Brain microvascular endothelial cell (primary cell): Measurements from ENCODE around the gene WDR4.
"Not testable (repeated sequence)": the region's sequence is repeated elsewhere in the genome, so short reads cannot be mapped to it uniquely, and the experiment has no call there.

ENCODE experiments used
- DNase-seq: peaks from one replicate; pipeline ENCODE4 v3.0.0-alpha.2; 2020
- H3K27ac ChIP-seq: fragments of 250-450 bp; sonication (Bioruptor Pico); 2 replicates; pipeline ENCODE4 v1.5.1; 2020; ENCODE audit warnings: mild to moderate bottlenecking, moderate library complexity
- H3K27me3 ChIP-seq: fragments of 250-450 bp; sonication (Bioruptor Pico); replicated peaks from 2 replicates; pipeline ENCODE4 v1.5.1; 2020; ENCODE audit warnings: mild to moderate bottlenecking
- H3K36me3 ChIP-seq: fragments of 250-450 bp; sonication (Bioruptor Pico); replicated peaks from 2 replicates; pipeline ENCODE4 v1.5.1; 2020; ENCODE audit warnings: mild to moderate bottlenecking
- H3K4me3 ChIP-seq: 2 replicates; pipeline ENCODE4 v1.5.1; 2011; ENCODE audit warnings: low read depth, mild to moderate bottlenecking, control low read depth, low read length, moderate library complexity
- in situ Hi-C: cut with HindIII; loops from 2 replicates; pipeline ENCODE4 v1.10.0; 2017; ENCODE audit warnings: low sequenced_read_pairs, low pct_ligation_motif_present
- TF ChIP-seq, protein P1 (sequence below): IDR thresholded peaks from 2 replicates; pipeline ENCODE4 v1.5.1; 2011; ENCODE audit warnings: low read depth, mild to moderate bottlenecking, moderate library complexity, low read length, control low read depth, inconsistent platforms; ENCODE audit errors: missing control alignments

Gene WDR4

GRCh38 chr21:42833859-42834725 lies 45.2 kb downstream of the WDR4 start:
- Histone ChIP-seq H3K36me3 (no peaks in the 10 kb centered on the region), H3K27me3 (no peaks in the 10 kb centered on the region), H3K4me3 (no peak overlapping the region), H3K27ac (no peak overlapping the region)
- TF ChIP-seq, protein P1, sequence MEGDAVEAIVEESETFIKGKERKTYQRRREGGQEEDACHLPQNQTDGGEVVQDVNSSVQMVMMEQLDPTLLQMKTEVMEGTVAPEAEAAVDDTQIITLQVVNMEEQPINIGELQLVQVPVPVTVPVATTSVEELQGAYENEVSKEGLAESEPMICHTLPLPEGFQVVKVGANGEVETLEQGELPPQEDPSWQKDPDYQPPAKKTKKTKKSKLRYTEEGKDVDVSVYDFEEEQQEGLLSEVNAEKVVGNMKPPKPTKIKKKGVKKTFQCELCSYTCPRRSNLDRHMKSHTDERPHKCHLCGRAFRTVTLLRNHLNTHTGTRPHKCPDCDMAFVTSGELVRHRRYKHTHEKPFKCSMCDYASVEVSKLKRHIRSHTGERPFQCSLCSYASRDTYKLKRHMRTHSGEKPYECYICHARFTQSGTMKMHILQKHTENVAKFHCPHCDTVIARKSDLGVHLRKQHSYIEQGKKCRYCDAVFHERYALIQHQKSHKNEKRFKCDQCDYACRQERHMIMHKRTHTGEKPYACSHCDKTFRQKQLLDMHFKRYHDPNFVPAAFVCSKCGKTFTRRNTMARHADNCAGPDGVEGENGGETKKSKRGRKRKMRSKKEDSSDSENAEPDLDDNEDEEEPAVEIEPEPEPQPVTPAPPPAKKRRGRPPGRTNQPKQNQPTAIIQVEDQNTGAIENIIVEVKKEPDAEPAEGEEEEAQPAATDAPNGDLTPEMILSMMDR = no peak
- in situ Hi-C loops = no loop called here
- DNase-seq = no peak

- H3K27me3 ChIP-seq = peaks cover 2% of the 10 kb centered on the region
- no peak overlapping the region for H3K27ac ChIP-seq
- H3K4me3 ChIP-seq = no peak overlapping the region
- in situ Hi-C loops = no loop called here
- TF ChIP-seq, protein P1 = peak; percentile 30
- no peak for DNase-seq
- no peaks in the 10 kb centered on the region for H3K36me3 ChIP-seq
These were observed 45.9 kb downstream of the WDR4 start for GRCh38 chr21:42833439-42833815.

- H3K27me3 ChIP-seq, in situ Hi-C loops, H3K27ac ChIP-seq, DNase-seq, H3K4me3 ChIP-seq, H3K36me3 ChIP-seq: not testable (repeated sequence)
These were observed 47.1 kb downstream of the WDR4 start for GRCh38 chr21:42832321-42832630.

GRCh38 chr21:42830456-42831455 lies 48.6 kb downstream of the WDR4 start:
- no peak overlapping the region for H3K4me3 ChIP-seq
- no peaks in the 10 kb centered on the region for H3K36me3 ChIP-seq
- in situ Hi-C loops = no loop called here
- TF ChIP-seq, protein P1 = peak; percentile 11
- peaks cover 6% of the 10 kb centered on the region for H3K27me3 ChIP-seq
- no peak for DNase-seq
- H3K27ac ChIP-seq = no peak overlapping the region

- TF ChIP-seq, protein P1 = no peak
- H3K36me3 ChIP-seq = no peaks in the 10 kb centered on the region
- H3K27ac ChIP-seq = no peak overlapping the region
- in situ Hi-C loops = no loop called here
- no peak for DNase-seq
- no peak overlapping the region for H3K4me3 ChIP-seq
- peaks cover 6% of the 10 kb centered on the region for H3K27me3 ChIP-seq
These were observed 49.4 kb downstream of the WDR4 start for GRCh38 chr21:42829954-42830353.

- no peak for DNase-seq
- no peaks in the 10 kb centered on the region for H3K36me3 ChIP-seq
- in situ Hi-C loops = no loop called here
- TF ChIP-seq, protein P1 = no peak
- no peak overlapping the region for H3K27ac ChIP-seq
- H3K27me3 ChIP-seq = peaks cover 6% of the 10 kb centered on the region
- H3K4me3 ChIP-seq = no peak overlapping the region
These were observed 49.9 kb downstream of the WDR4 start for GRCh38 chr21:42829417-42829816.
